Measurements from ENCODE around the gene APRT.
"Not testable (repeated sequence)": the region's sequence is repeated elsewhere in the genome, so short reads cannot be mapped to it uniquely, and the experiment has no call there.

The APRT gene

DNA sequence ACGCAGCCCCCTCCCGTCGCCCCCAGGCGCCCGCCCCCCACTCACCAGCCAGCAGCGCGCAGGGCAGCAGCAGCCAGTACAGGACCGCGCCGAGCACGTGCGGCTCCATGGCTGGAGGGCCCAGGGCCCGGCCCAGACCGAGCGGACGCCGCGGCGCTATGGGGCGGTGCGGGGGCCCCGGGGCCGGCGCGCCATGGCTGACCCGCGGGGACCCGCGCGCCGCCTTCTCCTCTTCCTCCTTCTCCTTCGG, 26.9 kb downstream of the APRT start:
- DNase-seq = no peak

DNA sequence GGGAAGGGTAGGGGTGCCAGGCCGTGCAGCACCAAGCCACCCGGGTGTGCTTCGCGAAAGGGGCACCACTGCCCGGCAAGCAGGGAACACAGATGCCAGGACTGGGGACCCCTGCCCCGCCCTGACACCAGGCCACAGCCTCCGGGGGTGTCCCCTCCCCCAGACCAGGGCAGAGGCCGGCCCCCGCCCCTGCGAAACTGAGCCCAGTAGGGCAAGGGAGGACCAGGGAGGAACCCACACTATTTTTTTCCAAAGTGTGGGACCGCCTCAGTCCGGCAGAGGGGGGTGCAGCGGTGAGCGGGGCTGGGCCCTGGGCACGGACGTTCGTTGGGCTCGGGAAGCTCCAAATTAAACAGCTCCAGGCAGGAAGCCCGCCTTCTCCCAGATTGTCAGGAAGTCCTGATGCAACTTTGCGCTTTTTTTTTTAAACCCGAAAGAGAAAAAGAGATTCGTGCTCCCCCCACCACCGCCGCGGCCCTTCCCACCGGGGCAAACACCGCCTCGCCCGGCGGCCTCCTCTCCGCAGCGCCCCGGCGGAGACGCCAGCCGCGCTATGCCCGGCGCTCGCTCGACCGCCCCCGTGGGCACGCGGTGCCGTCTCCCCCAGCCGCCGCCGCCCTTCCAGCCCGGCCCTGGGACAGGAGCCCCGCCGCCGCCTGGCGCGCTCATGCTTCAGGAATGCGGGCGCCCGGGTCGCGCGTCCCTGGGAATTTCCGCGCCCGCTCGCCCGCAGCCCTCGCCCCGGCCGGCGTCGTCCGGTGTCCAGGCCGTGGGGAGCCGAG, 27.5 kb downstream of the APRT start:
- DNase-seq = peak; percentile 75 to 86 (median 78)

DNA sequence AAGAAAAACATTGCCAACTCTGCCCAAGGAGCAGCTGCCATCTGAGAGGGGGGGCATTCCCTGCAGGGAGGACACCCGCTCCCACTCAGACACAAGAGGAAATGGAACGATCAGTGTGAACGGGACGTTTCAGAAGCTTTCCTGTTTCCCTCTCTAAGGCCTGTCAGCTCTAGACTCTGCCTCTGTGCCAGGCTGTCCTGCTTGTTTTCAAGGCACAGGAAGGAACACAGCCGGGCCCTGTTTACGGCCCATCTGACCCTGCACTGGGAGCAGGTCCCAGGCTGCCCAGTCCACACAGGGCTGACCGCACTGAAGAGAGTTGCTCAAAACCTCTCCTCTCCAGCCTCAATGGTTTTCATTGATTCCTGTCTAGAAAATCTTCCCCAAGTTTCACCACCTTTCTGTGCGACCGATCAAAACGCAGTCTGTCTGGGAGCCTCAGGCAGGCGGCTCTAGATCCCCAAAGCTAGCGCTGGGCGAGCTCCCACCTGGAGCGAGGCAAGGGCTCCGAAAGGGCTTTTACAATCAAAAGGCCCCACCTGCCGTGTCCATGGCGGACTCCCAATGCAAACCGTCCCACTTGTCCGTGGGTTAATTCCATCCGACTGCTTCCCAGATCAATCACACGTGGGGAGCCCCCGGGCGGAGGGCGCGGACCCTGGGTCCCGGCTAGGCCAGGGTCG, 28.2 kb downstream of the APRT start:
- peak; percentile 70 to 72 (median 71) for DNase-seq

DNA sequence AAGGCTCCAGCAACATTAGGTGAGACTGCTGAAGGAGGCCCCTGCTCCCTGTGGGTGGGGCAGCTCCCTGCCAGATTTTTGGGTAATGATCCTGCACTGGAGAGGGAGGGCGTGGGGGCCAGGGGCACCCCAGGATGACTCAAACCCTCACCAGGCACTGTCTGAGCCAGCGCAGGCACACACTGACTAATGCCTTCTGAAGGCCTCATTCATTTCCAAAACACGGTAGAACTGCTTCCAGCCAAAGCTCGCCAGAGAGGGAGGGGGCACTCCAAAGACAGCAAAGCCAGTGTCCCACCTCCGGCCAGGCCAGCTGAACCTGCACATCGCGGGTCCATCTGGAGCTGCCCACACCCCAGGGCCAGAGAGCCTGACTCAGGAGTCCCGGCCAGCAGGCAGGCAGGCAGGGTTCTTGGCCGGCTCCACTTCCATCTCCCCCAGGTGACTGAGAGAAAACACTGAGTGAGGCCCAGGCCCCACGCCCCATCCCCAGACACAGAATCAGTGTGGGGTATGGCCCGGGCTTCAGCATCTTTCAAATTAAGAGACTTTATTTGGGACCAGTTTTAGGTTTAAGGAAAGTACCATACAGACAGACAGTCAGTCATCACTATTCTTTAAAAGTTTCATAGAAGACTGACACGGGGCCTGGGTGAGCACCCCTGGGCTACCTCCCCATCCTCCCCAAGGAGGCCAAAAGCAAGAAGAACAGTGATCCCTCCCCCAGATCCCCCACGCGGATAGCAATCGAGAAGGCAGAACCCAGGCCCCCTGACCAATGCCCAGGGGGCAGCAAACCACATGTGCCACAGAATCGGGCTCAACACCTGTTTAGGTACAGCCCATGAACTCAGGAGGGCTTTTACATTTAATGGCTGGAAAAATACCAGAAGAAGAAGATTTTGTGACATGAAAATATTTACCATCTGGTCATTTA, 29.0 kb downstream of the APRT start:
- DNase-seq = peak; percentile 90 to 92 (median 91)

DNA sequence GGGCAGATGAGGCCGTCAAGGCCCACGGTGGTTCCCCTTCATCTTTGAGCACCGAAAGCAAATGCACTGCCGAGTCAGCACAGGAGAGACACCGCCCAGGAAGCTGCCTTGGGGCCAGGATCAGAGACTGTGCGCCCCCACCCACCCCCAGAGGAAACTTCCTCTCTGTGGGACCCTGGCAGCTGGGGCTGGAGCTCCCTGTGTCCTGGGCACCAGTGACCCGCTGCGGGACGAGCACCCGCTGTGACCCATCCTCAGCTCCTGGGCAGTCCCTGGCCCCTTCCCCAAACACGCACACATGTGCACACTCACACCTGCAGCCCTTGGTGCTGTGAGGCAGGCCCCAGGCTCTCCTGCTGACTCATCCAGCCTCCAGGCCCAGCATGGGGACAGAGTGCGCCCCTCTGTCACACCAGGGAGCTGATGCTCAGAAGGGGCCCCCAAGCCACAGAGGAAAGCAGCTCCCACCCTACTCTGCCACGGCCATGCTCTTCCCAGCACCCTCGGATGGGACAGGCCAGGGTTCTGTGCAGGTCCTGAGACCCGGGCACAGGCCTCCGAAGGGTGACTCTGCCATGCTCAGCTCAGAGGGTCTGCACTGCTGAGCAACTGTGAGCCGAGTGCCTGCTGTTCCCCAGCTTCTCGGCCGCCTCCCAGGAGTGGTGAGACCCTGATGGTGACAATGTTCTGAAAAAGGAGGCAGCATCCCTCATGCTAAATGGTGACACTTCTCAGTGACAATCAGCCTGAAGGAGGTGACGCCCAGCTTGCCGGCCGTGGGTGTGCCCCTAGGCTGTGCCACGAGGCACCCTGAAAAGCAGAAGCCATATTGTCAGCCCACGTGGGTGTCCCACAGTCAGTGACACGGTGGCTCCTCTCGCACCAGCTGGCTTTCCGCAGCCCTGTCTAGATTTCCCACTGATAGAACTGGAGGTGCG, 30.3 kb downstream of the APRT start:
- DNase-seq = peak; percentile 93 to 94 (median 94)

DNA sequence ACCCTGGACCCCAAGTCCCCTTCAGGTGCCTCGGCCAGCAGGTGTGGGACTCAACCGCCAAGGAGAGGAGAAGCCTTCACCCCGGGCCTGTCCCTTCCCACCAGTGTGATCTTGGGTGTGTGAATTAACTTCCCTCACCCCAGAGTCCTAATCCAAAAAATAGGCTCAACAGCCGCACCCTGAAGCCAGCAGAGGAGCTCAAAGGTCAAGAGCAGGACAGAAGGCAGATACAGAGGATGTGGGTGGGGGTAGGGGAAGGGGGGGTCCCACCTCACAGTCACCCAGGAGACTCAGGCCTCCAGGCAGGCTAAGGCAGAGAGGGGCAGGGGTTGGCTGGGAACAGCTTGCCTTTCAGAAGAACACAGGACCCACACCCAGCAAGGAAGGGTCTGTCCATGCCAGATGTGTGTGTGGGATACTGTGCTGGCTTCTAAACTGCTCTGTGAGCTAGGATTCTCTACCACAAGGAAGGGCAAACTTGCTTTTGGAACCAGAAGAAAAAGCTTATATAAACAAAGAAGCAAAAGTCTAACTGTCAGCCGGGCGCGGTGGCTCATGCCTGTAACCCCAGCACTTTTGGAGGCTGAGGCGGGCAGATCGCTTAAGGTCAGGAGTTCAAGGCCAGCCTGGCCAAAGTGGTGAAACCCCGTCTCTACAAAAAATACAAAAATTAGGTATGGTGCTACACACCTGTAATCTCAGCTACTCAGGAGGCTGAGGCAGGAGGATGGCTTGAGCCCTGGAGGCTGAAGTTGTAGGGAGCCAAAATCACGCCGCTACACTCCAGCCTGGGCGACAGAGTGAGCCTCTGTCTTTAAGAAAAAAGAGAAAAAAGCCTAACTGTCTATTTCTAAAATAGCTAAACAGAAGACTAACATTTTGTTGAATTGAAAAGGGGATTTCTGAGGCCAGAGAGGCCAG, 31.3 kb downstream of the APRT start:
- DNase-seq = peak in 1 of 3 donors; percentile 31

DNA sequence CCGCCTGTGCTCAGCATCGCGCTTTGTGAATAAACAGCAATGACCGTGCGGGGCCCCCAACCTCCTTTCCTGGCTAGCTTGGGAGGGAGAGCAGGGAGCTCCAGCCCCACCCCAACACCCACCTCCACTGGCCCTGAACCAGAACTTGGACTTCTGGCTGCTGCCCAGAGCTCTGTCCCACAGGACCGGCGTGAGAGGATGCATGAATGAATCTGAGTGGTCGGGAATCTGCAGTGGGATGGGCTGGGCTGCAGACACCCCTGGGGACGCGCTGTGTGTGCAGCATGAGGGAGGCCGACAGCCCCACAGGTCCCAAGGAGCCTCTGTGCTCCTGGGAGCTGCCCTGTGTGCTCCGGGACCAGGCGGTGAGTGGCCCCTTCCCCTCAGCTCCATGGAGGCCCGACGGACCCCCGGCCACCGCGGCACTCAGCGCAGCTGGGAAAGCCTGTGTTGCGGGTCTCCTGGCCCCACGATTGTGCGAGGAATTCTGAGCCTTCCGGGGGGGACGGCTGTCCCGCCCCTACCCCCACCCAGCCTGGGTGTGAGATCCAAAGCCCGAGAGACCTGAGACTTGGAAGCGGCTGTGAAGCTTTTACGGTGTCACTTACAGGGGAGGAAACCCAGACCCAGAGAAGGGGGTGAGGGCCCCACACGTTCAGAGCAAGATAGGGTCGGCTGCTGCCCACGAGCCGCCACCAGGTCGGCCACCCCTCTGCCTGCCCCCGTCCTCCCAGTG, 32.2 kb downstream of the APRT start:
- DNase-seq = no peak

DNA sequence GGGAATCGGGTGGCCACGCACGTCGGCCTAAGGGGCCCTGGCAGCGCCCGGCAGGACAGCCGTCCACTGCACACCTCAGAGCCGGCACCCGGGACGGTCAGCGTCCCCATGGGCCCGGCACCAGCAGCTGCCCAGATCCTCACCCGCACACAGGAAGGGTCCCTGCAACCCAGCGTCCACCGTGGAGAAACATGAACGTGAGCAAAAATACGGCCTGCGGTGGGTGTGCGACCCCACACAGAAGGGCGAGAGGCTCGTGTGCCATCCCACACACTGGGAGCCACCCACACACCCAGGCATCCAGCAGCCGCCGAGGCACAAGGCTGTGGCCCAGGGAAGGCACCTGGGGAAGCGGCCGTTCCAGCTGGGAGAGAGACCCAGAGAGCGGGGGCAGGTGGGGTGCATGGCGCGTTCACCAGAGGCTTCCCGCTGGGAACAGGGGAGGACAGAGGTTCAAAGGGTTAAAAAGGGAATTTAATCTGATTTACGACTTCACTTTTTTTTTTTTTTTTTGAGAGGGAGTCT, 33.1 kb downstream of the APRT start:
- no peak for DNase-seq

DNA sequence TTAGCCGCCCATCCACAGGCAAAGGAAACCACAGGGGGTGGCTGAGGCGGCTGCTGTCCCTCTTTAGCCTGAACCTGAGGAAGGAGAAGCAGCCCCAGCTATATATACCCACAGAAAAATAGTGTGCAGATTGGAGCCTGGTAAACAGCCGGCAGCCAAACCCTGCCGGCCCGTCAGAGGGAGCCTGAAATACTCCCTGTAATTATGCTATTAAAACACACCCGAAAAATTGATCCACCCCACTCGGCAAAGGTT, 33.5 kb downstream of the APRT start:
- DNase-seq = no peak

DNA sequence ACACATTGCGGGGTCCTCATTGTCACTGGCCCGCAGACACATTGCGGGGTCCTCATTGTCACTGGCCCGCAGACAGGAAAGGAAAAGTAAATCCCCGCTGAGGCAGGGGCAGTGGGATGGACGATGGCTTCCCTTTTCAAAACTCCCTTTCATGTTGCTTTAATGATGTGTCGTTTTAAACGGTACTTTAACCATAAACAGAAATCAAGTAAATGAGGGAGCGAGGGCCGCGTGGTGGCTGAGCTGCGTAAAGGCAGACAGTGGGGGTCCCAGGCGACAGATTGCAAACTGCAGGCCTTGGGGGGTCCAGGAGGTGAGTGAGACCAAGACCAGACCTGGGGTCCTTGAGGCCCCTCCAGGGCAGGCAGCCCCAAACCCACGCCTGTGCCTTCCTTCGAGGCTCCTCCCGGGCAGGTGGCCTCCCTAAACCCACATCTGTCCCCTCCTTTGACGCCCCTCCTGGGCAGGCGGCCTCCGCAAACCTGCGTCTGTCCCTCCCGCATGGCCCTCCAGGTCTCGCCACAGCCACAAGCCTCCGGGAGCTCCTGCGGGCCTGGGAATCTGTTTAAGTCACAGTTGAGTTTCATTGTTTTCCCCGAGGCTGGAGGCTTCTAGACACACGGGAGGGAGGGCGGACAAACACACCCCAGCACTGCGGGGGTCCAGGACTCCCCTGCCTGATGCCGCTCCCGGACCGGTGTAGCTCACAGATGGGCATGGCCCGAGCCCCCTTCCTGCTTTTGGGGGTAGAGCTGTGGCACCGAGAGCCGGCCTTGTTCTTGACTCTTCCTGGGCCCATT, 34.1 kb downstream of the APRT start:
- no peak for DNase-seq

DNA sequence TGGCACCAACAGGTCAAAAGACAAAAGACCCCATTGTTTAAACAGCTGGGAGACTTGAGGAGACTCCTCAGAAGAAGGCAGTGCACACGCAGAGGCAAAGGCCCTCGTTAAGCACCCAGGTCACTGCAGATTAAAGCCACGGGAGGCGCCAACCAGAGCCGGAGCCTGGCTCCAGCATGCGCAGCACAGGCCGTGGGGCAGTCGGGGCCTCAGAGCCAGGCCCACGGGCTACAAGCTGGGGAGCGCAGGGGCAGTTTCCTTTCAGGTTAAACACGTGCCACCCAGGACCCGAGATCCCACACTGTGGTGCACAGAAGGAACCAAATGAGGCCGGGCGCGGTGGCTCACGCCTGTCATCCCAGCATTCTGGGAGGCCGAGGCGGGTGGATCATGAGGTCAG, 35.9 kb downstream of the APRT start:
- DNase-seq = no peak

DNA sequence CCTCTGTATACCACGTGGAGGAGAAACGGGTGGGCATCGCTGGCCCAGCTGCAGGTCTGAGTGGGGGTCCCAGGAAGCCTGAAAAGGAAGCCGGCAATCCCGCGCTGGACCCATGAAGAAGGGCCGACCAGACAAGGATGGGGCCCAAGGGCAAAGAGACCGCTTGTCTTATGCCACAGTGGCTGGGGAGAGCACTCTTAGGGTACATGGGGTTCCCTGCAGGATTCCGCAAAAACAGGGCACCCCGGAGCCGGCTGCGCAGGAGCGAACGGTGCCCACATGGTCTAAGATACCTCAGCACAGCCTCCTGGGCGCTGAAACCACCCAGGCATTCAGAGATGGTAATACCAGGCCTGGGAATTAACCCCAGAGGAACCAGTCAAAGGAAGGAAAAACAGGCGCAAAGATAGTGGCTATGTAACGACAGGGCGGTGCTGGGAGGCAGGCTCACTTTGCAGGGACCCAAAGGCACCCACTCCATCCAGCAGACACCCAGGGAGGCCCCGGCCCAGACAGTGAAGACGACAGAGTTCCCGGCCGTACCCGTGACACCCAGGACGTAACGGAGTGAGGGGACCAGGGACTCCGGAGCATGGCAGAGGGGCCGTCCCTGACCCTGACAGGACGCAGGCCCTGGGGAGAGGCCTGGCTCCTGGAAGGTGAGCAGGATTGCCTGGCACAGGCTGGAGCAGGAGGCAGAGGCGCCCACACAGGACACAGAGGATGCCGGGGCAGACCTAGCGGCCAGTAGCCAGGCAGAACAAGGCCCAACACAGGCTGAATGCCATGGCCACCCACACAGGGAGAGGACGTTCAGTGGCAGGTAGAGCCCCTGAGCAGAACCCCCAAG, 37.0 kb downstream of the APRT start:
- DNase-seq = no peak

DNA sequence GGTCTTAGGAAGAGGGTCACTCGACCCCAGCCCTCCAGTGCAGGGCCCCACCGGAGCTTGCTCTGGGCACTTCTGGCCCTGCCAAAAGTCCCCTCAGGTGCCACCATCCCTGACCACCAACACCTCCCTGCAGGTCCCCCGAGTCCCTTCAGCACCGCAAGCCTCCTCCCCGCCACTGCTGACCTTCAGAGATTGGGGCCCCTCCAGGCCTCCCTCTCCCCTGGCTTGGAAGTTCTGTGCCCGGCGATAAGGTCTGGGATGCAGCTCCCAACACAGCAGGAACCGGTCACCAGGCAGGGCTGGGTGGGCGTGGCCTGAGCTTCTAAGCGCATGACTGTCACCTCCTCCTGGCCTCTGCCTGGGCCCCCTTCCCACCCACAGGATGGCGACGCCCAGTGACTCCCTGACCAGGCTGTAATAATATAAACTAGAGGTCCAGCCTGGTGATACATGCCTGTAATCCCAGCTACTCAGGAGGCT, 37.9 kb downstream of the APRT start:
- peak; percentile 68 to 87 (median 76) for DNase-seq

DNA sequence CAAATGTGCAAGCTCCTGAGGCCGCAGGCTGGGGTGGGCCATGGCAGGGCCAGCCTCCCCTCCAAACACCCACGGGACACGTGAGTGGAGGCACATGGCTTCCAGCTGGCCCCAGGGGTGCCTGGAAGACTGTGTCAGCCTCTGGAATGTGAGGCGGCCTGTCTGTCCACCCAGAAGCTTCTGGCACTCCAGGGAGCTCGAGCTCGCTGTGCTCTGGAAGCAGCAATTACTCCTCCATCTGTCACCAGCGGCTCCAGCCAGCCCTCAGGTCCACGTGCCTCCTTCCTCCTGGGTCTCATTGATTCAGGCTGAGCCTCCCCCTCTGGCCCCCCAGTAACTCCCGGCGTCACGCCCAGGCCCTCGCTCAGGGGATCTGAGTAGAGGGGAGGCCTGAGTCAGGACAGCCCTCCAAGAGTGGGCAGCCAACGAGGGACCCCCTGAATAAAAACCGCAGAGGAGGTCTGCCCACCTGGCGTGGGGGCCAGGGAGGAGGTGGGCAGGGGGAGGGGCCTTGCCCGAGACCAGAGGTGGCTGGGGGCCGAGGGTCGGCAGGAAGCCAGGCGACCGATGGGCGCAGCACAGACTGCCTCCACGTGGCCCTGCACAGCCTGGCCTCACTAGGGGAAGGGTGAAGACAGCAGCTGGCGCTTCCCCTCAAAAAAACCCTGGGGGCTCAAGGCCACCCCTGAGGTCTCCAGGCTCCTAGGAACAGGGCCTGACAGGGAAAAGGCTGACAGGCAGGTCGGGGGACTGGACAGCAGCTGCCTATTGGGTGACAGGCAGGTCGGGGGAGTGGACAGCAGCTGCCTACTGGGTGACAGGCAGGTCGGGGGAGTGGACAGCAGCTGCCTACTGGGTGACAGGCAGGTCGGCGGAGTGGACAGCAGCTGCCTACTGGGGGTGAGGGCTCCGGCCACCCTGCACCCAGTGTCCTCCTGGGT, 38.6 kb downstream of the APRT start:
- DNase-seq = peak in 1 of 3 donors; percentile 32

DNA sequence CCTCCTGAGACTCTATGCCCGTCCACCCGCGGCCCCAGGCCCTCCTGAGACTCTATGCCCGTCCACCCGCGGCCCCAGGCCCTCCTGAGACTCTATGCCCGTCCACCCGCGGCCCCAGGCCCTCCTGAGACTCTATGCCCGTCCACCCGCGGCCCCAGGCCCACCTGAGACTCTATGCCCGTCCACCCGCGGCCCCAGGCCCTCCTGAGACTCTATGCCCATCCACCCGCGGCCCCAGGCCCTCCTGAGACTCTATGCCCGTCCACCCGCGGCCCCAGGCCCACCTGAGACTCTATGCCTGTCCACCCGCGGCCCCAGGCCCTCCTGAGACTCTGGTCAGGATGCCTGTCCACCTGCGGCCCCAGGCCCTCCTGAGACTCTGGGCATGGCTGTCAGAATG, 39.9 kb downstream of the APRT start:
- not testable (repeated sequence) for DNase-seq

DNA sequence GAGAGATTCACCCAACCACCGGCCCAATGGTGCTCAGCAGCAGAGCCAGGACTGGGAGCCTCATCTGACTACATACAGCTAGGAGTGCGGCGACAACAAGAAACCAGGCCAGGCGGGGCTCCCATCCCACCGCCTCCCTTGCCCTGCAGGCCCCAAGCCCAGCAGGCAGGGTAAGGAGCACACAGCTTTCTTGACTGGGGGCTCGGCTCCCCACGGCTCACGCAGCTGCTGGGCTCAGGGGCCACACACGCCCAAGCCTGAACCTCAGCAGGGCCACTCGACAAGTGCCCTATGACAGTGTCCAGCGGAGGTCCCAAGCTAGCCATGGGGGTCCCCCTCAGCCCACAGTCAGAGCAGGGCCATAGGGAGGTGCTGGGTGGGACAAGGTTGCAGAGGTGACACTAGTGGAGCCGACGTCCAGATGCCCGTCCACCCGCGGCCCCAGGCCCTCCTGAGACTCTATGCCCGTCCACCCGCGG, 40.4 kb downstream of the APRT start:
- DNase-seq = no peak
